Ramos (cell line): ENCODE data around the gene CCDC124.
"Not testable (repeated sequence)": the region's sequence is repeated elsewhere in the genome, so short reads cannot be mapped to it uniquely, and the experiment has no call there.

Experiments used
- in situ Hi-C: fragments of 300-500 bp; cut with MboI; formaldehyde crosslinking; loops from one replicate; pipeline ENCODE4 v1.14.3; 2022; ENCODE audit warnings: low sequenced_read_pairs; ENCODE audit not compliant: unreplicated experiment

The CCDC124 gene

GRCh38 chr19:17932485-17933338, at the start of gene CCDC124:
Gene CCDC124, plus strand, starts transcription at chr19:17933015. Its CDS starts 3,406 bp downstream, at chr19:17936421.
- in situ Hi-C loops = no loop called here

- in situ Hi-C loops = no loop called here
These were observed 49.0 kb upstream of the CCDC124 start for GRCh38 chr19:17883627-17884410.

GRCh38 chr19:17886515-17886914, 46.3 kb upstream of the CCDC124 start:
- in situ Hi-C loops = no loop called here

- in situ Hi-C loops = not testable (repeated sequence)
These were observed 45.6 kb upstream of the CCDC124 start for GRCh38 chr19:17887221-17887620.

- in situ Hi-C loops = no loop called here
These were observed 44.6 kb upstream of the CCDC124 start for GRCh38 chr19:17888260-17888659.

GRCh38 chr19:17889609-17890214, 43.1 kb upstream of the CCDC124 start:
- in situ Hi-C loops = no loop called here

- in situ Hi-C loops = no loop called here
These were observed 39.0 kb upstream of the CCDC124 start for GRCh38 chr19:17893766-17894165.

GRCh38 chr19:17902701-17903100, 30.1 kb upstream of the CCDC124 start:
- in situ Hi-C loops = no loop called here

GRCh38 chr19:17908244-17908643, 24.6 kb upstream of the CCDC124 start:
- in situ Hi-C loops = no loop called here

GRCh38 chr19:17909003-17909732, 23.6 kb upstream of the CCDC124 start:
- in situ Hi-C loops = no loop called here

GRCh38 chr19:17910791-17911360, 21.9 kb upstream of the CCDC124 start:
- in situ Hi-C loops = no loop called here

- in situ Hi-C loops = no loop called here
These were observed 16.7 kb upstream of the CCDC124 start for GRCh38 chr19:17915940-17916593.

GRCh38 chr19:17918151-17918550, 14.7 kb upstream of the CCDC124 start:
- in situ Hi-C loops = not testable (repeated sequence)

- in situ Hi-C loops = not testable (repeated sequence)
These were observed 13.7 kb upstream of the CCDC124 start for GRCh38 chr19:17919122-17919521.

GRCh38 chr19:17920527-17920926, 12.3 kb upstream of the CCDC124 start:
- in situ Hi-C loops = no loop called here

- in situ Hi-C loops = no loop called here
These were observed 10.7 kb upstream of the CCDC124 start for GRCh38 chr19:17922138-17922537.

GRCh38 chr19:17926044-17926443, 6.8 kb upstream of the CCDC124 start:
- in situ Hi-C loops = loop anchor here (5.0 kb wide), 1 partner anchor 59 kb away; no protein-coding TSS in a partner anchor

- in situ Hi-C loops = loop anchor here (5.0 kb wide), 1 partner anchor 62 kb away; no protein-coding TSS in a partner anchor
These were observed 3.8 kb upstream of the CCDC124 start for GRCh38 chr19:17929056-17929455.

GRCh38 chr19:17931532-17932191, 1.2 kb upstream of the CCDC124 start:
- in situ Hi-C loops = no loop called here
